ENCODE measurements around the gene CYP4F22. TPM values are rescaled to one million over a fixed set of nuclear protein-coding genes. Genes with fewer than 3 reads are reported as not detected.

The CYP4F22 gene
- total RNA-seq, 2 donors from 2014 or later, result not detected

Other genes with a start within 250 kb of the CYP4F22 start
- gene BRD4, start 176.0 kb upstream of the CYP4F22 start, total RNA-seq, result 10 to 100 TPM; 15.3 to 33.6 TPM
- 10 to 100 TPM; 11.2 to 19.4 TPM for gene AKAP8, start 128.7 kb upstream of the CYP4F22 start, total RNA-seq
- gene AKAP8L, start 89.5 kb upstream of the CYP4F22 start, total RNA-seq, result 100 to 1,000 TPM; 147 to 196 TPM
- 100 to 1,000 TPM in 1 of 2 donors, 10 to 100 TPM in 1; 16.1 to 111 TPM for gene WIZ, start 58.6 kb upstream of the CYP4F22 start, total RNA-seq
- 1 to 10 TPM; 2.6 to 3.6 TPM for gene RASAL3, start 44.0 kb upstream of the CYP4F22 start, total RNA-seq
- gene PGLYRP2, start 29.0 kb upstream of the CYP4F22 start, total RNA-seq, result not detected
- gene CYP4F8, start 106.7 kb downstream of the CYP4F22 start, total RNA-seq, result under 1 TPM in 1 of 2 donors, not detected in 1; 0.26 TPM
- gene CYP4F3, start 132.4 kb downstream of the CYP4F22 start, total RNA-seq, result 1 to 10 TPM in 1 of 2 donors, under 1 TPM in 1; 0.33 to 2.6 TPM
- 10 to 100 TPM in 1 of 2 donors, not detected in 1; 15.8 TPM for gene CYP4F12, start 164.6 kb downstream of the CYP4F22 start, total RNA-seq
- not detected for gene OR10H2, start 219.5 kb downstream of the CYP4F22 start, total RNA-seq
- not detected for gene OR10H3, start 229.5 kb downstream of the CYP4F22 start, total RNA-seq

Data from body of pancreas (tissue), 2 donors.